AG09309 (cell line): ENCODE results near the gene LTBP1.
A peak's percentile ranks its signal among the peaks of the same experiment; 100 is the strongest.

ENCODE experiments used
- DNase-seq: peaks from one replicate; pipeline ENCODE4 v3.0.0-alpha.2; 2010; ENCODE audit warnings: low read depth
- H3K4me3 ChIP-seq: 2 replicates; pipeline ENCODE4 v1.5.1; 2011; ENCODE audit warnings: mild to moderate bottlenecking, low read depth, low read length, moderate library complexity; ENCODE audit not compliant: control insufficient read depth
- TF ChIP-seq, protein P1 (sequence below): IDR thresholded peaks from 2 replicates; pipeline ENCODE4 v1.5.1; 2011; ENCODE audit warnings: mild to moderate bottlenecking, low read depth, low read length, inconsistent platforms; ENCODE audit not compliant: insufficient read depth, control insufficient read depth; ENCODE audit errors: missing control alignments

LTBP1 gene

DNA sequence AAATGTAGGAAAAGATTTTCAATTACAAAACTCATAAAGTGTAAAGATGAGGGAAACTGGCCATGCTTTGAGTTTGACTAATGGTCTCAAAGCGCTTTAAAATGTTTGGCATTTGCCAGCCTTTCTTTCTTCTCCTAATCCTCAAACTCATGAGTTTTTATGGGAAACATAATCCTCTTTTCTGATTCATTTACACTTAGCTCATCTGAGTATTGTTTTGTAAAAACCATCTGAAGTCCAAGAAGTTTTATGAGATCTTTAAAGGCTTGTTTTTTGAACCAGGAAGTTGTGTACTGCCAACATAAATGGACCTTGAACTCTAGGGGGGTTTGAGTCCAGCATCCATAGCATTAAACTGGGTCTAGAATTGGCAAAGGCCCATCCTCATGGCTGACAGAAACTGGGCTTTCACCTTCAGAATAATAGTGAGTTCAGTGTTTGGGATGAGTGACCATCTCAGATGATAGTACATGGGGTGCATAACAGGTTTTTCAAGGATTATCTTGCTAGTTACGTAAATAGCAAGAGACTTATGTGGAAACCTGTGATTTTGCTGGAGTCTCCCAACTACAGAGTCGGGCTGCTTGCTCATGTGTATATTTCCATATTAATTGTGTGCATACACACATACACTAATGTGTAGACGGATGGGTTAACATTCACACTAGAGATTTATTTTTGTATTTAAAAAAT, 3.8 kb upstream of the LTBP1 start:
- peak; percentile 11 for DNase-seq
- H3K4me3 ChIP-seq, result no peak overlapping the region
- TF ChIP-seq, protein P1, sequence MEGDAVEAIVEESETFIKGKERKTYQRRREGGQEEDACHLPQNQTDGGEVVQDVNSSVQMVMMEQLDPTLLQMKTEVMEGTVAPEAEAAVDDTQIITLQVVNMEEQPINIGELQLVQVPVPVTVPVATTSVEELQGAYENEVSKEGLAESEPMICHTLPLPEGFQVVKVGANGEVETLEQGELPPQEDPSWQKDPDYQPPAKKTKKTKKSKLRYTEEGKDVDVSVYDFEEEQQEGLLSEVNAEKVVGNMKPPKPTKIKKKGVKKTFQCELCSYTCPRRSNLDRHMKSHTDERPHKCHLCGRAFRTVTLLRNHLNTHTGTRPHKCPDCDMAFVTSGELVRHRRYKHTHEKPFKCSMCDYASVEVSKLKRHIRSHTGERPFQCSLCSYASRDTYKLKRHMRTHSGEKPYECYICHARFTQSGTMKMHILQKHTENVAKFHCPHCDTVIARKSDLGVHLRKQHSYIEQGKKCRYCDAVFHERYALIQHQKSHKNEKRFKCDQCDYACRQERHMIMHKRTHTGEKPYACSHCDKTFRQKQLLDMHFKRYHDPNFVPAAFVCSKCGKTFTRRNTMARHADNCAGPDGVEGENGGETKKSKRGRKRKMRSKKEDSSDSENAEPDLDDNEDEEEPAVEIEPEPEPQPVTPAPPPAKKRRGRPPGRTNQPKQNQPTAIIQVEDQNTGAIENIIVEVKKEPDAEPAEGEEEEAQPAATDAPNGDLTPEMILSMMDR, result no peak

DNA sequence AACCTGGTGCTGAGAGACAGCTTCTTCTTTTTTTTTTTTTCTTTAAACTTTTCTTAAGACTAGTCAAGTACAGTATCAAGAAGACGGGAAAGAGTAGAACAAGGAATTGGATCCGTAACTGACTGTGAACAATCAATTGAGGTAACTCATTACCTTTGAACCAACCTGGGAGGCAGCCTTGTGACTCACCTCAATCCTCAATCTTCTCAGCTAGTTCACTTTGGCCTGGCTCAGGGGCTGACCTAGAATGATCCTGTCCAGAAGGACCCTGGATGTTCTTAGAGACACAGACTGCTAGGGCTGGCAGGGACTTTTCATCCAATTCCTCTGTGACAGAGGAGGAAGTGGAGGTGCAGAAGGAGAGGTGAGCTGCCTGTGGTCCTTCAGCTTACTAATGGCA, 1.5 kb upstream of the LTBP1 start:
- DNase-seq, result no peak
- TF ChIP-seq, protein P1, result no peak
- H3K4me3 ChIP-seq, result no peak overlapping the region

DNA sequence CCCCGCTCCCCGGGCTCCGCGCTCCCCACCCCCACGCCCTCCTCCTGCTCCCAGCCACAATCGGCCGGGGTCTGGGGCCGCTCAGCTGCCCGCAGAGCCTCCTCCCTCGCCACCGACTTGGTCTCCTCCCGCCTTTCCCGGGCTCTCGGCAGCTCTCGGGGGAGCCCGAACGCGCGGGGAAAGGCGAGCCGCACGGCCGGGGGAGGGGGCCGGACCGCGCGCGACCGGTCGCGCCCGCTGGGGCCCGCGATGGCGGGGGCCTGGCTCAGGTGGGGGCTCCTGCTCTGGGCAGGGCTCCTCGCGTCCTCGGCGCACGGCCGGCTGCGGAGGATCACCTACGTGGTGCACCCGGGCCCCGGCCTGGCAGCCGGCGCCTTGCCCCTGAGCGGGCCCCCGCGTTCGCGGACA, 327 bp downstream of the LTBP1 start:
- TF ChIP-seq, protein P1, result no peak
- no peak for DNase-seq
- H3K4me3 ChIP-seq, result peak overlapping the region; percentile 84

DNA sequence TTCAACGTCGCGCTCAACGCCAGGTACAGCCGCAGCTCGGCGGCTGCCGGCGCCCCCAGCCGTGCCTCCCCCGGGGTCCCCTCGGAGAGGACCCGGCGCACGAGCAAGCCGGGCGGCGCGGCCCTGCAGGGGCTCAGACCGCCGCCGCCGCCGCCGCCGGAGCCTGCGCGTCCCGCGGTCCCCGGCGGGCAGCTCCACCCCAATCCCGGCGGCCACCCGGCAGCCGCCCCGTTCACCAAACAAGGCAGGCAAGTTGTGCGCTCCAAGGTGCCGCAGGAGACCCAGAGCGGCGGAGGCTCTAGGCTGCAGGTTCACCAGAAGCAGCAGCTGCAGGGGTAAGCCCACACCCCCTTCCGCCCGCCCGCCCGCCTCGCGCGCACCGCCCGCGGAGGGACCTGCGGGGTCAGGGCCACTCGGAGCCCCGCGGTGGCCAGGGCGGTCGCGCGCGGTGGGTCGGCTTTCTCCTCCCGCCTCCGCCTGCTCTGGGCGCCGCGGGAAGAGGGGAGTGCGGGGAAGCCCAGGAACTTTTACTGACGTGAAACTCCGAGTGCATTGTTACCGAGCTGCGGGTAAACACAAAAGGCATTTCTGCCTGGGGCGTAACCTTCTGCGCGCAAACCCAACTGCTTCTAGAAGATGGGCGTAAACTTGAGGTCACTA, 861 bp downstream of the LTBP1 start:
- H3K4me3 ChIP-seq, result peak overlapping the region; percentile 84
- no peak for DNase-seq
- TF ChIP-seq, protein P1, result no peak

DNA sequence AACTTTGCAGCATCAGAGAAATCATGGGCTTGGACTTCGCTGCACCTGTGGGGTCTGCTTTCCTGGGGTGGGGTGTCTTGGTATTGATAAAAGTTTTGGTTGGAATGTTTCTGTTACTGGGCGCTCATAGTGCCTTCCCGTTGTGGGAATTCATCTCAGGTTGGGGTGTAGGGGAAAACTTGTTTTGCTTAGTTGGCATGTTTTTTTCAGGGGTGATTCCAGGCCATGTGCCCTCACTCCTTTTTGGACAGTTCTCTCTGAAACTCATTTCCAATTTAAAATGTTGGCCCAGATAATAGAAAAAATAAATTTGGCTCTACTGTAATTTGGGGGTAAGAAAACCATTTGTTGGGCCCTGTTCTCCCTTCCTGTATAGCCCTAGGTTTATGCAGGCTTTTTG, 1.5 kb downstream of the LTBP1 start:
- TF ChIP-seq, protein P1, result no peak
- H3K4me3 ChIP-seq, result peak overlapping the region; percentile 84
- no peak for DNase-seq

DNA sequence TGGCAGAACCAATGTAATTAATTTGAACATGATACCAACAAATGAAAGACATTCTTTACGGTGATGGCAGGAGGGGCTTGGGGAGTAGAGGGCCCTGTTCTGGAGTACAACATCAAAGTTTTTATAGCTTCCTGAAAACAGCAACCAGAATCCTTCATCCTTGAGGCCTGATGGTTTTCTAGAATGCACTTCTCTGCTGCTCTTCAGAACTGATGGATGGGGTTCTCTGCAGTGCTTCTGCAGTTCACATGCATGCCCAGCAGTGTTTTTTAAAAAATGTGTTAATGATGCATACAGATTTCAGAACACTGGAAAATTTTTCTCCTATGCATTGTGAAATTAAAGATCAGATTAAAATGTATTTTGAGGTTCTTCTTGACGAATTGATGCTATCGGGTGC, 2.5 kb downstream of the LTBP1 start:
- no peak overlapping the region for H3K4me3 ChIP-seq
- no peak for DNase-seq
- TF ChIP-seq, protein P1, result no peak
